ENCODE data around the gene EMP2.

The EMP2 gene

GRCh38 chr16:10519929-10520868, 60.2 kb downstream of the EMP2 start:
- H4K20me1 ChIP-seq (ENCODE audit: low read depth, low read length), result no peaks in the 10 kb centered on the region
- no peak overlapping the region for H3K27ac ChIP-seq (ENCODE audit: low read depth, low read length)
- no peak overlapping the region for H3K9ac ChIP-seq (ENCODE audit: low read length)
- no peaks in the 10 kb centered on the region for H3K79me2 ChIP-seq (ENCODE audit: insufficient read depth, low read length)
- no peak overlapping the region for H3K4me3 ChIP-seq (ENCODE audit: insufficient read depth, low read length, poor library complexity, severe bottlenecking)
- H3F3A ChIP-seq (ENCODE audit: insufficient read depth), result no peaks in the 10 kb centered on the region
- no peaks in the 10 kb centered on the region for H3K9me3 ChIP-seq (ENCODE audit: insufficient read depth, low read length)
- H3K27me3 ChIP-seq (ENCODE audit: low read length), result no peaks in the 10 kb centered on the region
- H3K36me3 ChIP-seq (ENCODE audit: low read length), result no peaks in the 10 kb centered on the region
- H2AFZ ChIP-seq (ENCODE audit: low read depth, low read length, severe bottlenecking), result no peak overlapping the region
- H3K4me2 ChIP-seq (ENCODE audit: low read depth, low read length, poor library complexity, severe bottlenecking), result no peak overlapping the region
- H3K9me2 ChIP-seq (replicated peaks; ENCODE audit: insufficient read depth, low read length), result no peaks in the 10 kb centered on the region
- TF ChIP-seq, protein P1, sequence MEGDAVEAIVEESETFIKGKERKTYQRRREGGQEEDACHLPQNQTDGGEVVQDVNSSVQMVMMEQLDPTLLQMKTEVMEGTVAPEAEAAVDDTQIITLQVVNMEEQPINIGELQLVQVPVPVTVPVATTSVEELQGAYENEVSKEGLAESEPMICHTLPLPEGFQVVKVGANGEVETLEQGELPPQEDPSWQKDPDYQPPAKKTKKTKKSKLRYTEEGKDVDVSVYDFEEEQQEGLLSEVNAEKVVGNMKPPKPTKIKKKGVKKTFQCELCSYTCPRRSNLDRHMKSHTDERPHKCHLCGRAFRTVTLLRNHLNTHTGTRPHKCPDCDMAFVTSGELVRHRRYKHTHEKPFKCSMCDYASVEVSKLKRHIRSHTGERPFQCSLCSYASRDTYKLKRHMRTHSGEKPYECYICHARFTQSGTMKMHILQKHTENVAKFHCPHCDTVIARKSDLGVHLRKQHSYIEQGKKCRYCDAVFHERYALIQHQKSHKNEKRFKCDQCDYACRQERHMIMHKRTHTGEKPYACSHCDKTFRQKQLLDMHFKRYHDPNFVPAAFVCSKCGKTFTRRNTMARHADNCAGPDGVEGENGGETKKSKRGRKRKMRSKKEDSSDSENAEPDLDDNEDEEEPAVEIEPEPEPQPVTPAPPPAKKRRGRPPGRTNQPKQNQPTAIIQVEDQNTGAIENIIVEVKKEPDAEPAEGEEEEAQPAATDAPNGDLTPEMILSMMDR (IDR thresholded peaks at IDR 0.05; ENCODE audit: insufficient read depth, low read length, poor library complexity, severe bottlenecking), result no peak
- no peak for TF ChIP-seq EZH2phosphoT487 (conservative IDR thresholded peaks at IDR 0.05; ENCODE audit: low read length)

DNA sequence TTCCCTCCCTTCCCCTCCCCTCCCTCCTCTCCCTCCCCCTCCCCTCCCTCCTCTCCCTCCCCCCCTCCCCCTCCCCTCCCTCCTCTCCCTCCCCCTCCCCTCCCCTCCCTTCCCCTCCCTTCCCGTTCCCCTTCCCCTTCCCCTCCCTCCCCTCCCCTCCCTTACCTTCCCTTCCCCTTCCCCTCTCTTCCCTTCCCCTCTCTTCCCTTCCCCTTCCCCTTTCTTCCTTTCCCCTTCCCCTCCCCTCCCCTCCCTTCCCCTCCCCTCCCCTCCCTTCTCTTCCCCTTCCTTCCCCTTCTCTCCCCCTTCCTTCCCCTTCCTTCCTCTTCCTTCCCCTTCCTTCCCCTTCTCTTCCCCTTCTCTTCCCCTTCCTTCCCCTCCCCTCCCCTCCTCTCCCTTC, 61.1 kb downstream of the EMP2 start:
- no peaks in the 10 kb centered on the region for H3K9me3 ChIP-seq (ENCODE audit: insufficient read depth, low read length)
- no peak overlapping the region for H3K4me3 ChIP-seq (ENCODE audit: insufficient read depth, low read length, poor library complexity, severe bottlenecking)
- no peaks in the 10 kb centered on the region for H3K27me3 ChIP-seq (ENCODE audit: low read length)
- H3K9me2 ChIP-seq (replicated peaks; ENCODE audit: insufficient read depth, low read length), result no peaks in the 10 kb centered on the region
- H2AFZ ChIP-seq (ENCODE audit: low read depth, low read length, severe bottlenecking), result no peak overlapping the region
- H3K9ac ChIP-seq (ENCODE audit: low read length), result no peak overlapping the region
- no peaks in the 10 kb centered on the region for H4K20me1 ChIP-seq (ENCODE audit: low read depth, low read length)
- TF ChIP-seq EZH2phosphoT487 (conservative IDR thresholded peaks at IDR 0.05; ENCODE audit: low read length), result no peak
- TF ChIP-seq, protein P1 (IDR thresholded peaks at IDR 0.05; ENCODE audit: insufficient read depth, low read length, poor library complexity, severe bottlenecking), result no peak
- no peak overlapping the region for H3K4me2 ChIP-seq (ENCODE audit: low read depth, low read length, poor library complexity, severe bottlenecking)
- H3F3A ChIP-seq (ENCODE audit: insufficient read depth), result no peaks in the 10 kb centered on the region
- no peaks in the 10 kb centered on the region for H3K36me3 ChIP-seq (ENCODE audit: low read length)
- H3K27ac ChIP-seq (ENCODE audit: low read depth, low read length), result no peak overlapping the region
- H3K79me2 ChIP-seq (ENCODE audit: insufficient read depth, low read length), result no peaks in the 10 kb centered on the region

- H3K36me3 ChIP-seq (ENCODE audit: low read length), result no peaks in the 10 kb centered on the region
- H3K79me2 ChIP-seq (ENCODE audit: insufficient read depth, low read length), result no peaks in the 10 kb centered on the region
- no peak overlapping the region for H3K9ac ChIP-seq (ENCODE audit: low read length)
- H3K9me3 ChIP-seq (ENCODE audit: insufficient read depth, low read length), result no peaks in the 10 kb centered on the region
- no peaks in the 10 kb centered on the region for H4K20me1 ChIP-seq (ENCODE audit: low read depth, low read length)
- H3K4me3 ChIP-seq (ENCODE audit: insufficient read depth, low read length, poor library complexity, severe bottlenecking), result no peak overlapping the region
- H3K27ac ChIP-seq (ENCODE audit: low read depth, low read length), result no peak overlapping the region
- H3K4me2 ChIP-seq (ENCODE audit: low read depth, low read length, poor library complexity, severe bottlenecking), result no peak overlapping the region
- H3F3A ChIP-seq (ENCODE audit: insufficient read depth), result no peaks in the 10 kb centered on the region
- H3K27me3 ChIP-seq (ENCODE audit: low read length), result no peaks in the 10 kb centered on the region
- no peak overlapping the region for H2AFZ ChIP-seq (ENCODE audit: low read depth, low read length, severe bottlenecking)
- H3K9me2 ChIP-seq (replicated peaks; ENCODE audit: insufficient read depth, low read length), result no peaks in the 10 kb centered on the region
- TF ChIP-seq EZH2phosphoT487 (conservative IDR thresholded peaks at IDR 0.05; ENCODE audit: low read length), result no peak
- TF ChIP-seq, protein P1 (IDR thresholded peaks at IDR 0.05; ENCODE audit: insufficient read depth, low read length, poor library complexity, severe bottlenecking), result no peak
Observed at GRCh38 chr16:10518479-10519041, 61.8 kb downstream of the EMP2 start.

Data from SU-DHL-6 (cell line).